ENCODE data around the gene KIFBP. TPM values are rescaled to one million over a fixed set of nuclear protein-coding genes. Genes with fewer than 3 reads are reported as not detected.

The KIFBP gene
- polyA plus RNA-seq, 3 donors = 0.52 to 4.0 (median 1.4) TPM

DNA sequence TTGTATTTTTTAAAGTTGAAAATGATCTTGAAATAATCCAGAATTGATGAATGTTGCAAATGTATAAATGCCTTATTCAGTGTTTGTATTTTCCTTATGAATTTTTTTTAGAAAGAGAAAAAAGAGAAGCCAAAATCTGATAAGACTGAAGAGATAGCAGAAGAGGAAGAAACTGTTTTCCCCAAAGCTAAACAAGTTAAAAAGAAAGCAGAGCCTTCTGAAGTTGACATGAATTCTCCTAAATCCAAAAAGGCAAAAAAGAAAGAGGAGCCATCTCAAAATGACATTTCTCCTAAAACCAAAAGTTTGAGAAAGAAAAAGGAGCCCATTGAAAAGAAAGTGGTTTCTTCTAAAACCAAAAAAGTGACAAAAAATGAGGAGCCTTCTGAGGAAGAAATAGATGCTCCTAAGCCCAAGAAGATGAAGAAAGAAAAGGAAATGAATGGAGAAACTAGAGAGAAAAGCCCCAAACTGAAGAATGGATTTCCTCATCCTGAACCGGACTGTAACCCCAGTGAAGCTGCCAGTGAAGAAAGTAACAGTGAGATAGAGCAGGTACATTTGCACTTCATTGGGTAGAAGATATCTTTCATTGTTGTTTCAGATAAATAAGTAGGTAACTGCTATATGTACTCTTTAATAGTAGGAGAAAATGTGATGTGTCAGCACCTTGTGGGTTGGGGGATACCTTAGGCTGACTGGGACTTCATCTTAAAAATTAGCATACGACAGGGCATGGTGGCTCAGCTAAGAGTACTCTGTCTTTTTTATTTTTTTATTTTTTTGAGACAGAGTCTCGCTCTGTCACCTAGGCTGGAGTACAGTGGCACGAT is 28.7 kb upstream of the KIFBP start:
- H3K4me3 Mint-ChIP-seq = no peak overlapping the region
- Histone ChIP-seq H3K4me2 (replicated peaks; ENCODE audit: extremely low read depth, low read length, poor library complexity, severe bottlenecking) (no peak overlapping the region), H3K79me2 (ENCODE audit: insufficient read depth, low read length) (peaks cover 84% of the 10 kb centered on the region), H3K27ac (ENCODE audit: low read depth in 1 of 2, low read length in 2 of 2) (peak overlapping the region in 1 of 2 donors; percentile 35), H2AFZ (ENCODE audit: insufficient read depth, low read depth, low read length, poor library complexity, severe bottlenecking) (no peak overlapping the region), H3K9ac (ENCODE audit: insufficient read depth, low read length, poor library complexity, severe bottlenecking) (no peak overlapping the region), H3K9me3 (replicated peaks in 1 of 2; ENCODE audit: control insufficient read depth in 1 of 2, insufficient read depth in 1 of 2, low read length in 2 of 2) (no peaks in the 10 kb centered on the region), H3K4me3 (replicated peaks in 1 of 3; ENCODE audit: low read depth in 2 of 3, low read length in 3 of 3) (no peak overlapping the region), H3K36me3 (replicated peaks in 1 of 2; ENCODE audit: control insufficient read depth in 1 of 2, insufficient read depth in 2 of 2, low read length in 2 of 2) (peaks cover 51 to 59% of the 10 kb centered on the region in 2 donors), H4K20me1 (ENCODE audit: insufficient read depth, low read length) (peaks cover 78% of the 10 kb centered on the region), H3K4me1 (ENCODE audit: control insufficient read depth in 1 of 2, insufficient read depth in 2 of 2, low read length in 2 of 2) (peaks cover 21% of the 10 kb centered on the region in 2 donors), H3K27me3 (ENCODE audit: control insufficient read depth in 2 of 2, insufficient read depth in 2 of 2, low read length in 2 of 2) (no peaks in the 10 kb centered on the region)
- intact Hi-C loops (cut with micrococcal nuclease) = loop anchor here in 1 of 2 donors (5.0 kb wide), 1 partner anchor 162 kb away; the partner anchor contains the start of gene VPS26A
- TF ChIP-seq CTCF (IDR thresholded peaks at IDR 0.05) = no peak
- WGBS (ENCODE audit: insufficient coverage) = 86% methylated on average over 1 of the region's 4 CpGs
- peak overlapping the region in 6 of 7 donors; percentile 23 to 78 (median 58) for H3K27ac Mint-ChIP-seq
- H3K36me3 Mint-ChIP-seq = peaks cover 39 to 56% of the 10 kb centered on the region in 2 donors
- peaks cover 0 to 5% (median 0%) of the 10 kb centered on the region in 7 donors for H3K9me3 Mint-ChIP-seq
- peaks cover 24% of the 10 kb centered on the region for H3K4me1 Mint-ChIP-seq
- peaks cover 0 to 3% (median 0%) of the 10 kb centered on the region in 3 donors for H3K27me3 Mint-ChIP-seq (ENCODE audit: low read depth in 3 of 3)
- DNase-seq = no peak

- Histone ChIP-seq H3K9ac (ENCODE audit: insufficient read depth, low read length, poor library complexity, severe bottlenecking) (no peak overlapping the region), H3K36me3 (replicated peaks in 1 of 2; ENCODE audit: control insufficient read depth in 1 of 2, insufficient read depth in 2 of 2, low read length in 2 of 2) (peaks cover 83 to 90% of the 10 kb centered on the region in 2 donors), H3K27me3 (ENCODE audit: control insufficient read depth in 2 of 2, insufficient read depth in 2 of 2, low read length in 2 of 2) (no peaks in the 10 kb centered on the region), H4K20me1 (ENCODE audit: insufficient read depth, low read length) (peaks cover 98% of the 10 kb centered on the region), H3K27ac (ENCODE audit: low read depth in 1 of 2, low read length in 2 of 2) (no peak overlapping the region), H3K9me3 (replicated peaks in 1 of 2; ENCODE audit: control insufficient read depth in 1 of 2, insufficient read depth in 1 of 2, low read length in 2 of 2) (no peaks in the 10 kb centered on the region), H3K4me2 (replicated peaks; ENCODE audit: extremely low read depth, low read length, poor library complexity, severe bottlenecking) (no peak overlapping the region), H3K79me2 (ENCODE audit: insufficient read depth, low read length) (peaks cover 73% of the 10 kb centered on the region), H3K4me1 (ENCODE audit: control insufficient read depth in 1 of 2, insufficient read depth in 2 of 2, low read length in 2 of 2) (no peaks in the 10 kb centered on the region), H2AFZ (ENCODE audit: insufficient read depth, low read depth, low read length, poor library complexity, severe bottlenecking) (no peak overlapping the region), H3K4me3 (replicated peaks in 1 of 3; ENCODE audit: low read depth in 2 of 3, low read length in 3 of 3) (no peak overlapping the region)
- Mint-ChIP-seq H3K27me3 (ENCODE audit: low read depth in 3 of 3) (no peaks in the 10 kb centered on the region), H3K9me3 (peaks cover 0 to 2% (median 0%) of the 10 kb centered on the region in 7 donors), H3K4me1 (peaks cover 9% of the 10 kb centered on the region), H3K27ac (no peak overlapping the region), H3K4me3 (no peak overlapping the region), H3K36me3 (peaks cover 66 to 87% of the 10 kb centered on the region in 2 donors)
- WGBS (ENCODE audit: insufficient coverage) = 79% methylated on average over 2 of the region's 4 CpGs
- TF ChIP-seq CTCF (IDR thresholded peaks at IDR 0.05) = no peak
- no peak for DNase-seq
- intact Hi-C loops (cut with micrococcal nuclease) = no loop called here
Measured at GRCh38 chr10:68963151-68963550, 25.5 kb upstream of the KIFBP start.

All from CD14-positive monocyte (primary cell).